OCI-LY7 (cell line): ENCODE measurements around the gene PARD3.

Experiments used
- EZH2phosphoT487 ChIP-seq: fragments of 200-600 bp; sonication (generic); IDR thresholded peaks from 2 replicates; pipeline ENCODE4 v1.6.1; 2018; ENCODE audit warnings: low read depth, borderline replicate concordance, mild to moderate bottlenecking, mixed run types, antibody characterized with exemption, low read length, moderate library complexity, mixed read lengths
- TF ChIP-seq, protein P1 (sequence below): fragments of 200-600 bp; sonication (generic); conservative IDR thresholded peaks from 2 replicates; pipeline ENCODE4 v1.5.1; 2014; ENCODE audit warnings: mild to moderate bottlenecking, antibody characterized with exemption, low read length, moderate library complexity, mixed read lengths

DNA sequence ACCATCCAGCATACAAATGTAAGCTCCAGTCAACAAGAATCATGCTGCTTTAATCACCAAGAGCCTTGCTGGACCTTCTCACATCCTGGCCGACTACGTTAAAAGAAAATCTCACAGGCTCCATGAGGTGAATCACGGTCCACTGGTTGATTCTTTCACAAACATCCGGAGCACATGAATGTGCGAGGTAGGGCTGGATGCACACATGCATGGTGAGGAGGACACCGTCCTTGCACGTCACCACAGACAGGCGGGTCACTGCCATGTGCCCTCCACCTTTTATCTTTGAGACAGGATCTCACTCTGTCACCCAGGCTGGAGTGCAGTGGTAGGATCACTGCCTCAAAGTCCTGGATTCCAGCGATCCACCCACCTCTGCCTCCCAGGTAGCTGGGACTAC is 265.1 kb downstream of the PARD3 start:
- TF ChIP-seq, protein P1, sequence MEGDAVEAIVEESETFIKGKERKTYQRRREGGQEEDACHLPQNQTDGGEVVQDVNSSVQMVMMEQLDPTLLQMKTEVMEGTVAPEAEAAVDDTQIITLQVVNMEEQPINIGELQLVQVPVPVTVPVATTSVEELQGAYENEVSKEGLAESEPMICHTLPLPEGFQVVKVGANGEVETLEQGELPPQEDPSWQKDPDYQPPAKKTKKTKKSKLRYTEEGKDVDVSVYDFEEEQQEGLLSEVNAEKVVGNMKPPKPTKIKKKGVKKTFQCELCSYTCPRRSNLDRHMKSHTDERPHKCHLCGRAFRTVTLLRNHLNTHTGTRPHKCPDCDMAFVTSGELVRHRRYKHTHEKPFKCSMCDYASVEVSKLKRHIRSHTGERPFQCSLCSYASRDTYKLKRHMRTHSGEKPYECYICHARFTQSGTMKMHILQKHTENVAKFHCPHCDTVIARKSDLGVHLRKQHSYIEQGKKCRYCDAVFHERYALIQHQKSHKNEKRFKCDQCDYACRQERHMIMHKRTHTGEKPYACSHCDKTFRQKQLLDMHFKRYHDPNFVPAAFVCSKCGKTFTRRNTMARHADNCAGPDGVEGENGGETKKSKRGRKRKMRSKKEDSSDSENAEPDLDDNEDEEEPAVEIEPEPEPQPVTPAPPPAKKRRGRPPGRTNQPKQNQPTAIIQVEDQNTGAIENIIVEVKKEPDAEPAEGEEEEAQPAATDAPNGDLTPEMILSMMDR, result no peak
- no peak for TF ChIP-seq EZH2phosphoT487
